ENCODE measurements around the gene SIM2. TPM values are rescaled to one million over a fixed set of nuclear protein-coding genes. Genes with fewer than 3 reads are reported as not detected.

The SIM2 gene
- total and polyA plus RNA-seq, 2 donors (not counting 1 experiment from before 2014, with no cell fraction given), result not detected

DNA sequence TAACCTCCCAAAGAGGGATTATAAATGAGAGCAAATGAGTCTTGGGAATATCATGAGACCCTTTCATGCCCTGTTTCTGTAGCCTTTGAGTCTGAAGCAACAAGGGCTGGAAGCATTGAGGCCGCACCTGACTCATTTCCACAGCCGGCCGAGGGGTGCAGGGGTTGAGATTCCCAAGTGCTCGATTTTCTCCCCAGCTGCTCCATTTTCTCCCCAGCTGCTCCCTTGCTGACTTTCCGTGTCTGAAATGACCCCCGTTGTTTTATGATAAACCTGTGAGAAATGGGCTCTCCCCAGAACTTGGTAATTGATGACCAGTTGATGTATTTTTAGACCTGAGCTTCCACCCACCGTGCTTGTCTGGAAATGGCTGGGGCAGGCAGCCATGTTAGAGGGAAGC, 22.9 kb downstream of the SIM2 start:
- Histone ChIP-seq H3K27me3 (replicated peaks in 1 of 4; ENCODE audit: control extremely low read depth in 1 of 4, control insufficient read depth in 3 of 4, insufficient read depth in 4 of 4, low read length in 3 of 4) (no peaks in the 10 kb centered on the region), H3K79me2 (ENCODE audit: control insufficient read depth, insufficient read depth, low read length) (no peaks in the 10 kb centered on the region), H4K20me1 (ENCODE audit: control insufficient read depth, insufficient read depth, low read length, poor library complexity, severe bottlenecking) (no peaks in the 10 kb centered on the region), H3K4me3 (ENCODE audit: control extremely low read depth in 1 of 5, extremely low read depth in 1 of 5, insufficient read depth in 1 of 5, low read depth in 2 of 5, low read length in 4 of 5) (no peak overlapping the region), H3K27ac (ENCODE audit: low read length in 2 of 2) (no peak overlapping the region), H3K9ac (ENCODE audit: low read length) (no peak overlapping the region), H3K36me3 (replicated peaks in 1 of 2; ENCODE audit: control extremely low read depth in 1 of 2, control insufficient read depth in 1 of 2, extremely low read depth in 1 of 2, insufficient read depth in 2 of 2, low read length in 1 of 2) (no peaks in the 10 kb centered on the region), H3K9me3 (ENCODE audit: control extremely low read depth in 1 of 3, control insufficient read depth in 2 of 3, insufficient read depth in 1 of 3, low read length in 2 of 3) (peaks cover 0 to 5% (median 0%) of the 10 kb centered on the region in 3 donors), H2AFZ (ENCODE audit: insufficient read depth, low read depth, low read length, poor library complexity, severe bottlenecking) (no peak overlapping the region), H3K4me1 (ENCODE audit: control insufficient read depth in 2 of 2, insufficient read depth in 2 of 2, low read length in 2 of 2) (no peaks in the 10 kb centered on the region), H3K4me2 (replicated peaks; ENCODE audit: low read depth, low read length, poor library complexity, severe bottlenecking) (no peak overlapping the region)
- intact Hi-C loops (cut with micrococcal nuclease), result no loop called here
- ChIA-PET POLR2A (no interaction called here), CTCF (no interaction called here)
- TF ChIP-seq CTCF (IDR thresholded peaks at IDR 0.05) (no peak), EZH2 (IDR thresholded peaks at IDR 0.05; ENCODE audit: borderline replicate concordance, insufficient read depth, low read depth, low read length, poor library complexity, severe bottlenecking) (no peak)
- 97% methylated on average over 6 of the region's 7 CpGs for WGBS (ENCODE audit: insufficient coverage)
- ATAC-seq (ENCODE audit: low read depth), result no peak
- no peak for DNase-seq
- Mint-ChIP-seq H3K9me3 (ENCODE audit: insufficient read depth) (no peaks in the 10 kb centered on the region), H3K4me3 (no peak overlapping the region), H3K27me3 (peaks cover 26% of the 10 kb centered on the region), H3K4me1 (no peaks in the 10 kb centered on the region), H3K27ac (no peak overlapping the region)

DNA sequence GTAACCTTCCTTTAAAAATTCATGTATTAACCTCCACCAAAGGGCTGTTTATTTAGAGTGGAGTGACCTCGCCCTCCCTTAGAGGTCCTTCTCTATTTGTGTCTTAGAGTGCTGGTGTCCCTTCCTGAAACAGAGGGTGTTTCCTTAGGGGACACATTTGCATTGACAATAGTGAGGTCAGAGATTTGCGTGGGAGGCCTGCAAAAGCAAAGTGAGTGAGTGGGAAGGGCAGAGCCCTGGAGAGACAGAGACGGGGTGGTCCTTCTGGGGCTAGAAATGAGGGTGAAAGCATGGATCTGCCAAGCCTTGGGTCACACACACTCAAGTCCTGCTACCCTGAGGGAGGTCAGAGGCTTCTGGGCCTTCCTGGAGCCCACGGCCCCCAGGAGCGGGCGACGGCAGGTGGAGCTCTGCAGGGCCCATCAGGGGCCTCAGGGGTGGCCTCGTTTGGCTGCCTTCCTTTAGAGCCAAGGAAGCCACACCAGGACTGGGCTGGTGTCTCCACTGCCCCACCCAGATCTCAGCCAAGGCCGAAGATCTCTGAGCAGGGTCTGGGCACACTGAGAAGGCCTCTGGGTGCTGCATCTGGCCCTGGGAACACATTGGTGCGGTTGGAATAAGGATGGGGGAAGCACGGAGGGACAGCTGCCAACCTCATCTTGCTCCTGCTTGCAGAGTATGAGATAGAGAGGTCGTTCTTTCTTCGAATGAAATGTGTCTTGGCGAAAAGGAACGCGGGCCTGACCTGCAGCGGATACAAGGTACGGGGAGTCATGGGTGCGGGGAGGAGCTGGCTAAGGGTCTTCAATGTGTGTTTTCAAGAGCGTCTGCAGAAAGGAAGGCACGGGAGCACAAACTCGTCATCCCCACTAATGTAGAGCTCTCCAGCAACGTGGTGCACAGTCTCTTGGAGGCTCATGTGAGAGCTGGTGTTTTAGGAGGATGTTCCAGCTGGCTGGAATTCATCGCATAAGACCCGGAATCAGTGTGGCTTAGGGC, 23.8 kb downstream of the SIM2 start:
- CTCF ChIA-PET, result no interaction called here
- H3K4me3 ChIP-seq (ENCODE audit: control extremely low read depth in 1 of 5, extremely low read depth in 1 of 5, insufficient read depth in 1 of 5, low read depth in 2 of 5, low read length in 4 of 5), result no peak overlapping the region
- H4K20me1 ChIP-seq (ENCODE audit: control insufficient read depth, insufficient read depth, low read length, poor library complexity, severe bottlenecking), result no peaks in the 10 kb centered on the region
- H3K9me3 ChIP-seq (ENCODE audit: control extremely low read depth in 1 of 3, control insufficient read depth in 2 of 3, insufficient read depth in 1 of 3, low read length in 2 of 3), result peaks cover 0 to 5% (median 0%) of the 10 kb centered on the region in 3 donors
- peaks cover 26% of the 10 kb centered on the region for H3K27me3 Mint-ChIP-seq
- no peak for TF ChIP-seq EZH2 (IDR thresholded peaks at IDR 0.05; ENCODE audit: borderline replicate concordance, insufficient read depth, low read depth, low read length, poor library complexity, severe bottlenecking)
- no peak for TF ChIP-seq CTCF (IDR thresholded peaks at IDR 0.05)
- H3K9me3 Mint-ChIP-seq (ENCODE audit: insufficient read depth), result no peaks in the 10 kb centered on the region
- no peak overlapping the region for H3K4me2 ChIP-seq (replicated peaks; ENCODE audit: low read depth, low read length, poor library complexity, severe bottlenecking)
- H3K4me1 ChIP-seq (ENCODE audit: control insufficient read depth in 2 of 2, insufficient read depth in 2 of 2, low read length in 2 of 2), result no peaks in the 10 kb centered on the region
- H3K9ac ChIP-seq (ENCODE audit: low read length), result no peak overlapping the region
- no peaks in the 10 kb centered on the region for H3K36me3 ChIP-seq (replicated peaks in 1 of 2; ENCODE audit: control extremely low read depth in 1 of 2, control insufficient read depth in 1 of 2, extremely low read depth in 1 of 2, insufficient read depth in 2 of 2, low read length in 1 of 2)
- 94% methylated on average over 19 of the region's 25 CpGs for WGBS (ENCODE audit: insufficient coverage)
- no peak for DNase-seq
- no peaks in the 10 kb centered on the region for H3K4me1 Mint-ChIP-seq
- H3K79me2 ChIP-seq (ENCODE audit: control insufficient read depth, insufficient read depth, low read length), result no peaks in the 10 kb centered on the region
- no peak overlapping the region for H3K27ac ChIP-seq (ENCODE audit: low read length in 2 of 2)
- no peak overlapping the region for H2AFZ ChIP-seq (ENCODE audit: insufficient read depth, low read depth, low read length, poor library complexity, severe bottlenecking)
- POLR2A ChIA-PET, result no interaction called here
- no peak overlapping the region for H3K27ac Mint-ChIP-seq
- intact Hi-C loops (cut with micrococcal nuclease), result no loop called here
- no peak overlapping the region for H3K4me3 Mint-ChIP-seq
- no peaks in the 10 kb centered on the region for H3K27me3 ChIP-seq (replicated peaks in 1 of 4; ENCODE audit: control extremely low read depth in 1 of 4, control insufficient read depth in 3 of 4, insufficient read depth in 4 of 4, low read length in 3 of 4)
- ATAC-seq (ENCODE audit: low read depth), result no peak

Measured in B cell (primary cell).